Naive thymus-derived CD4-positive, alpha-beta T cell (primary cell): ENCODE measurements around the gene HDAC4. TPM values are rescaled to one million over a fixed set of nuclear protein-coding genes. Genes with fewer than 3 reads are reported as not detected.

ENCODE experiments used
- ATAC-seq: fragments of 150-1000 bp; cut with Tn5 transposase; 2 replicates; pipeline ENCODE4 v1.10.0; 2021; ENCODE audit warnings: mild to moderate bottlenecking, moderate library complexity
- CTCF ChIA-PET: fragments of 350-600 bp; sonication (Branson Sonifier 250); formaldehyde crosslinking; loops from one replicate; lab custom pipeline; 2021; ENCODE audit warnings: antibody characterized with exemption; lab: Charles Lee
- POLR2A ChIA-PET: fragments of 350-600 bp; sonication (Branson Sonifier 250); formaldehyde crosslinking; loops from one replicate; lab custom pipeline; 2021; ENCODE audit warnings: antibody characterized with exemption, inconsistent platforms; lab: Charles Lee
- DNase-seq, 9 donors: peaks; one replicate each; pipeline versions ENCODE4 v3.0.0 to v3.0.0-alpha.2; 2020 to 2022; ENCODE audit warnings: mixed read lengths in 1 of 9
- H3K27ac ChIP-seq: one replicate; pipeline ENCODE4 v1.7.0; 2013; ENCODE audit warnings: mild to moderate bottlenecking, low read depth, low read length, moderate library complexity
- H3K27me3 ChIP-seq, 2 donors: one replicate each; pipeline ENCODE4 v1.7.0; 2013; ENCODE audit warnings: low read length in 2 of 2, mild to moderate bottlenecking in 2 of 2, moderate library complexity in 2 of 2; ENCODE audit not compliant: control insufficient read depth in 2 of 2, insufficient read depth in 2 of 2
- H3K36me3 ChIP-seq, 3 experiments: 1 replicate in 2 of 3; 2 replicates in 1 of 3; pipeline ENCODE4 v1.7.0; 2013; ENCODE audit warnings: low read length in 3 of 3, mild to moderate bottlenecking in 3 of 3, moderate library complexity in 1 of 3; ENCODE audit not compliant: insufficient read depth in 3 of 3, control insufficient read depth in 2 of 3
- H3K4me1 ChIP-seq, 2 donors: one replicate each; pipeline ENCODE4 v1.7.0; 2013; ENCODE audit warnings: low read length in 2 of 2, mild to moderate bottlenecking in 2 of 2, moderate library complexity in 1 of 2; ENCODE audit not compliant: control insufficient read depth in 2 of 2, insufficient read depth in 2 of 2
- H3K4me3 ChIP-seq: 2 replicates; pipeline ENCODE4 v1.7.0; 2013; ENCODE audit warnings: mild to moderate bottlenecking, low read length
- H3K9me3 ChIP-seq, 3 experiments: 1 replicate in 2 of 3; 2 replicates in 1 of 3; pipeline ENCODE4 v1.7.0; 2013; ENCODE audit warnings: low read length in 3 of 3; ENCODE audit not compliant: control insufficient read depth in 2 of 3
- H3K27ac Mint-ChIP-seq, 9 donors: one replicate each; pipeline ENCODE4 v1.8.0; 2020 to 2022; ENCODE audit warnings: mixed read lengths in 9 of 9, mild to moderate bottlenecking in 8 of 9, moderate library complexity in 5 of 9, inconsistent platforms in 2 of 9
- H3K27me3 Mint-ChIP-seq, 5 donors: one replicate each; pipeline ENCODE4 v1.8.0; 2021 to 2022; ENCODE audit warnings: mixed read lengths in 5 of 5, mild to moderate bottlenecking in 1 of 5
- H3K36me3 Mint-ChIP-seq, 5 donors: one replicate each; pipeline ENCODE4 v1.8.0; 2020 to 2022; ENCODE audit warnings: mixed read lengths in 5 of 5, mild to moderate bottlenecking in 3 of 5, inconsistent platforms in 1 of 5
- H3K4me1 Mint-ChIP-seq, 7 donors: one replicate each; pipeline ENCODE4 v1.8.0; 2020 to 2022; ENCODE audit warnings: mixed read lengths in 7 of 7, mild to moderate bottlenecking in 3 of 7, inconsistent platforms in 1 of 7
- H3K4me3 Mint-ChIP-seq, 10 donors: one replicate each; pipeline ENCODE4 v1.8.0; 2020 to 2022; ENCODE audit warnings: mild to moderate bottlenecking in 10 of 10, mixed read lengths in 10 of 10, moderate library complexity in 6 of 10, inconsistent platforms in 2 of 10
- H3K9me3 Mint-ChIP-seq, 11 donors: one replicate each; pipeline ENCODE4 v1.8.0; 2020 to 2022; ENCODE audit warnings: mixed read lengths in 11 of 11, mild to moderate bottlenecking in 4 of 11, inconsistent platforms in 1 of 11, moderate library complexity in 1 of 11
- intact Hi-C, 2 donors: fragments of 100-400 bp; cut with micrococcal nuclease; formaldehyde crosslinking; loops; one replicate each; pipeline ENCODE4 v1.15.1; 2023
- polyA plus RNA-seq, 2 donors: library from polyadenylated mRNA; unstranded; fragments of 300-500 nt; fragmentation: Illumina TruSeq; gene quantifications; one replicate each; pipeline ENCODE4 v1.2.3, GENCODE V29; 2021
- total RNA-seq, 6 experiments: library from RNA in 5 of 6; stranded (reverse) in 5 of 6; gene quantifications; 1 replicate in 5 of 6; 2 replicates in 1 of 6; pipeline ENCODE4 v1.2.3 and lab custom pipeline; 2021 to 2026

Gene HDAC4
- total and polyA plus RNA-seq, 7 experiments from 2014 or later, result 7.4 to 101 (median 55.3) TPM

DNA sequence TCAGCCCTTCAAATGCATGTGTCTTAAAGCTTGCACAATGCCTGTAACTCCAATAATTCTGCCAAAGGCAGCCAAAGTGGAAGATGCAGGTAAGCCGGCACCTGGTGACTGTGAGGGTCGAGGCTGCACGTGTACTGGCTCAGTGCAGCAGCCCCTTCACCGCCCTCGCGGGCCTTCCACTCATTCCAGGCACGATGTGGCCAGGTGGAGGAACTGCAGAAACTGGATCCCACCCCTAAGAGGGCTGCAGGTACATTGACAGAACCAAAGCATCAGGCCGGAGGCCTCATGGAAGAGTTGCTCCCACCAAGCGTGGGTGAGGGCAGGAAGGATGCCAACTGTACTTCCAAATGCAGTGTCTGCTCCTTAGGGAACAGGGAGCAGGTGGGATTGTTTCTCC lies 253.4 kb downstream of the HDAC4 start:
- POLR2A ChIA-PET, result no interaction called here
- ATAC-seq (no peak), DNase-seq (no peak)
- H3K9me3 ChIP-seq, result peaks cover 0 to 22% (median 14%) of the 10 kb centered on the region in 3 experiments
- H3K4me1 Mint-ChIP-seq, result peaks cover 9 to 33% (median 21%) of the 10 kb centered on the region in 7 donors
- H3K4me1 ChIP-seq, result peaks cover 8 to 20% of the 10 kb centered on the region in 2 donors
- H3K4me3 Mint-ChIP-seq, result no peak overlapping the region
- no peaks in the 10 kb centered on the region for H3K27me3 ChIP-seq
- H3K27me3 Mint-ChIP-seq, result no peaks in the 10 kb centered on the region
- intact Hi-C loops, result loop anchor here in 1 of 2 donors (10.0 kb wide), 1 partner anchor 247 kb away; no protein-coding TSS in a partner anchor
- peaks cover 0 to 64% (median 3%) of the 10 kb centered on the region in 3 experiments for H3K36me3 ChIP-seq
- CTCF ChIA-PET, result interaction anchor here (0.6 kb wide), 1 partner anchor 12 kb away, joined by 3 read pairs; no protein-coding TSS in a partner anchor
- peaks cover 0 to 23% (median 9%) of the 10 kb centered on the region in 11 donors for H3K9me3 Mint-ChIP-seq
- peak overlapping the region in 2 of 9 donors; percentile 43 to 71 for H3K27ac Mint-ChIP-seq
- H3K36me3 Mint-ChIP-seq, result peaks cover 14 to 64% (median 43%) of the 10 kb centered on the region in 5 donors
- H3K4me3 ChIP-seq, result no peak overlapping the region
- no peak overlapping the region for H3K27ac ChIP-seq

DNA sequence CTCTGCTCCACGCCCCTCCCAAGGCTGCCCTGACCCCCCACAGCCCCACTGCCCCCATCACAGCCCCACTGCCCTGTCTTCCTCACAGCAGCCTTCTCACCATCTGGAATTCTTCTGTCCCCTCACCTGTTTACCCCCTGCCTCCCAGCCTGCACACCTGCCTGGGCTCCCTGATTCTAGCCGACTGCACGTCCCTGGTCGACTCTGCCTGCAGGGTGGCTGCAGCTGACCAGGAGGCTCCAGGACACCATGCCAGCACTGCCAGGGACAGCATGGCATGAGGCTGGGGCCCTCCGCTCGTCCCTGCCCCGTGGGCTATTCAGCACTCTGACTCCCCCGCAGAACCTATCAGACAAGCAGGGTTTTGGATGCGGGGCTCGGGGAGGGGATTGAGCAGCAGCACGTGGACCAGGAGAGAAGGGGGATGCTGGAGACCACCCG lies 254.1 kb downstream of the HDAC4 start:
- DNase-seq (no peak), ATAC-seq (no peak)
- H3K4me1 ChIP-seq, result peaks cover 8 to 19% of the 10 kb centered on the region in 2 donors
- H3K27me3 ChIP-seq, result no peaks in the 10 kb centered on the region
- H3K9me3 ChIP-seq, result peaks cover 0 to 22% (median 14%) of the 10 kb centered on the region in 3 experiments
- no peaks in the 10 kb centered on the region for H3K27me3 Mint-ChIP-seq
- no peak overlapping the region for H3K4me3 Mint-ChIP-seq
- H3K36me3 Mint-ChIP-seq, result peaks cover 14 to 63% (median 39%) of the 10 kb centered on the region in 5 donors
- ChIA-PET CTCF (interaction anchor here (0.6 kb wide), 1 partner anchor 11 kb away, joined by 3 read pairs; no protein-coding TSS in a partner anchor), POLR2A (no interaction called here)
- H3K36me3 ChIP-seq, result peaks cover 0 to 64% (median 3%) of the 10 kb centered on the region in 3 experiments
- no peak overlapping the region for H3K27ac ChIP-seq
- peaks cover 9 to 32% (median 21%) of the 10 kb centered on the region in 7 donors for H3K4me1 Mint-ChIP-seq
- H3K4me3 ChIP-seq, result no peak overlapping the region
- peaks cover 0 to 23% (median 9%) of the 10 kb centered on the region in 11 donors for H3K9me3 Mint-ChIP-seq
- peak overlapping the region in 1 of 9 donors; percentile 32 for H3K27ac Mint-ChIP-seq
- intact Hi-C loops, result loop anchor here in 1 of 2 donors (10.0 kb wide), 1 partner anchor 248 kb away; no protein-coding TSS in a partner anchor

DNA sequence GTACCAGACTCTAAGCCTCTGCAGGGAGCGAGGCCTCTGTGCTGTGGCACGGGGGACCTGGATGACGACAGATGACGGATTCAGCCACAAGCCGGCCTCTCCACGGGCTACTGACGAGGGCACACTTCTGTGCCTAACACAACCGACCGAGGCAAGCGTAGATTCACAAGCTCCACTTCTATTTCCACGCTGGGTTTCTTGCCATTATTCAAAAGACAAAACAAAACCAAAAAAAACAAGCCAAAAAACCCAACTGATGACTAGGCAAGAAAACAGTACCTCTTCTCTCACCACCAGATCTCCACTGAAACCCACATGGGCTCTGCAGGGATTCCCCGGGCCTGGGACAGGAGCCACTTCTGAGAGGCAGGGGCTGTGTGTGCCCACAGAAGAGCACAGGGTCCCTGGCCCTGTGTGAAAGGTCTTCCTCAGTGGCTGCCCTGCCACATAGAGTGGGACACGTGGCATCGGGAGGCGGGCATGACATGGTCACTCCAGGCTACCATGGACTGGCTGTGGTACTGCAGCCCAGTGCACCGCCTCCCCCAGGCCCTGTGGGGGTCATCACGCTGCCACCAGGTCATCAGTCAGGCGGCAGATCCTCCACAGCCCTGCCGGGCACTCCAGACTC lies 254.7 kb downstream of the HDAC4 start:
- peaks cover 4 to 12% of the 10 kb centered on the region in 2 donors for H3K4me1 ChIP-seq
- peaks cover 0 to 21% (median 9%) of the 10 kb centered on the region in 11 donors for H3K9me3 Mint-ChIP-seq
- H3K27me3 Mint-ChIP-seq, result no peaks in the 10 kb centered on the region
- peaks cover 0 to 67% (median 3%) of the 10 kb centered on the region in 3 experiments for H3K36me3 ChIP-seq
- no peak overlapping the region for H3K4me3 ChIP-seq
- H3K27ac ChIP-seq, result no peak overlapping the region
- H3K4me1 Mint-ChIP-seq, result peaks cover 8 to 29% (median 15%) of the 10 kb centered on the region in 7 donors
- POLR2A ChIA-PET, result no interaction called here
- H3K27ac Mint-ChIP-seq, result peak overlapping the region in 3 of 9 donors; percentile 20 to 47 (median 38)
- intact Hi-C loops, result loop anchor here in 1 of 2 donors (10.0 kb wide), 1 partner anchor 249 kb away; no protein-coding TSS in a partner anchor
- DNase-seq, result no peak
- no peaks in the 10 kb centered on the region for H3K27me3 ChIP-seq
- ATAC-seq, result no peak
- CTCF ChIA-PET, result no interaction called here
- no peak overlapping the region for H3K4me3 Mint-ChIP-seq
- H3K9me3 ChIP-seq, result peaks cover 0 to 17% (median 11%) of the 10 kb centered on the region in 3 experiments
- peaks cover 14 to 65% (median 38%) of the 10 kb centered on the region in 5 donors for H3K36me3 Mint-ChIP-seq

DNA sequence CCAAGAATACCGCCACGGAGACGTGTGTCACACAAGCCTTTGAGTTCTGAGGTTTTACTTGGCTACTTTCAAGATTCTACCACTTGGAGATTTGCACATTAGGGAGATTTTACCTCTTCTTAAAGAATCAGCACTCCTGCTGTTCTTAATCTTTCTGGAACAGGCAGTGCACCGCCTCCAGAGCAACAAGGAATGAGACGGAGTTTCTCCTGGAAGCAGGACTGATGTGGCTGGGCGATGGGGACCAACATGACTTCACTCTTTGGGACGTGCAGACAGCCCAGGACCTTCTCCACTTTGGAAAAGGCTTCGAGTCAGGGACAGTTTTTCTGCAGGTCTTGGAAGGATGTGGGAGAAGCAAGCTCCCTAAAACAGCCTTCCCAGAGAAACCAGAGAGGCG lies 255.2 kb downstream of the HDAC4 start:
- ATAC-seq, result no peak
- peaks cover 0 to 16% (median 6%) of the 10 kb centered on the region in 11 donors for H3K9me3 Mint-ChIP-seq
- no peak overlapping the region for H3K4me3 Mint-ChIP-seq
- Histone ChIP-seq H3K36me3 (peaks cover 0 to 72% (median 3%) of the 10 kb centered on the region in 3 experiments), H3K27me3 (no peaks in the 10 kb centered on the region), H3K9me3 (peaks cover 0 to 12% (median 5%) of the 10 kb centered on the region in 3 experiments), H3K4me1 (peaks cover 0 to 9% of the 10 kb centered on the region in 2 donors), H3K27ac (no peak overlapping the region), H3K4me3 (no peak overlapping the region)
- intact Hi-C loops, result loop anchor here in 1 of 2 donors (10.0 kb wide), 1 partner anchor 249 kb away; no protein-coding TSS in a partner anchor
- no peaks in the 10 kb centered on the region for H3K27me3 Mint-ChIP-seq
- no peak for DNase-seq
- H3K36me3 Mint-ChIP-seq, result peaks cover 11 to 61% (median 34%) of the 10 kb centered on the region in 5 donors
- peaks cover 4 to 24% (median 10%) of the 10 kb centered on the region in 7 donors for H3K4me1 Mint-ChIP-seq
- CTCF ChIA-PET, result no interaction called here
- POLR2A ChIA-PET, result no interaction called here
- H3K27ac Mint-ChIP-seq, result peak overlapping the region in 1 of 9 donors; percentile 47

DNA sequence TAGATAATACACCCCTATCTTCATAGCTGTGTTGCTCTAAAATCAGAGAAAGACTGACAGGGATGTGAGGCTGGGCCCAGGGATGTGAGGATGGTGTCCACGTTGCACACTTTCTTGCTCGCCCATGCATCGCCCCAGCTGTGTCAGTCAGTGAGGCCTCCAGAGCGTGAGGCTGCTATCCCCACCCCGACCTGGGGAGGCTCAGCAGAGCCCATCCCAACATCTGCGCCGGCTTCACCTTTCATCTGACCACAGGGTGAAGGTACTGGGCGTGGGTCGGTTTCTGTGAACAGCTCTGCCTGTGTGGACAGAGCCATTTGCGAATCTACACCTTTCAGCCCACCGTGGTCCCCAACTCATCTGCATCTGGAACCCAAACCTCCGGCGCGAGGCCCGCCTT lies 255.7 kb downstream of the HDAC4 start:
- intact Hi-C loops, result loop anchor here in 1 of 2 donors (10.0 kb wide), 1 partner anchor 250 kb away; no protein-coding TSS in a partner anchor
- ChIA-PET POLR2A (interaction anchor here (0.8 to 1.1 kb wide), 2 partner anchors 122 to 129 kb away, joined by 3 to 5 read pairs; no protein-coding TSS in a partner anchor), CTCF (interaction anchor here (3.1 kb wide), 1 partner anchor 122 kb away, joined by 18 read pairs; no protein-coding TSS in a partner anchor)
- H3K27ac Mint-ChIP-seq, result no peak overlapping the region
- Histone ChIP-seq H3K27ac (no peak overlapping the region), H3K9me3 (peaks cover 0 to 7% (median under 1%) of the 10 kb centered on the region in 3 experiments), H3K4me3 (no peak overlapping the region), H3K36me3 (peaks cover 0 to 77% (median 3%) of the 10 kb centered on the region in 3 experiments), H3K4me1 (peaks cover 0 to 8% of the 10 kb centered on the region in 2 donors), H3K27me3 (no peaks in the 10 kb centered on the region)
- H3K4me3 Mint-ChIP-seq, result no peak overlapping the region
- H3K4me1 Mint-ChIP-seq, result peaks cover 2 to 20% (median 5%) of the 10 kb centered on the region in 7 donors
- peaks cover 0 to 11% (median 2%) of the 10 kb centered on the region in 11 donors for H3K9me3 Mint-ChIP-seq
- peaks cover 7 to 58% (median 30%) of the 10 kb centered on the region in 5 donors for H3K36me3 Mint-ChIP-seq
- ATAC-seq, result no peak
- H3K27me3 Mint-ChIP-seq, result no peaks in the 10 kb centered on the region
- DNase-seq, result no peak

DNA sequence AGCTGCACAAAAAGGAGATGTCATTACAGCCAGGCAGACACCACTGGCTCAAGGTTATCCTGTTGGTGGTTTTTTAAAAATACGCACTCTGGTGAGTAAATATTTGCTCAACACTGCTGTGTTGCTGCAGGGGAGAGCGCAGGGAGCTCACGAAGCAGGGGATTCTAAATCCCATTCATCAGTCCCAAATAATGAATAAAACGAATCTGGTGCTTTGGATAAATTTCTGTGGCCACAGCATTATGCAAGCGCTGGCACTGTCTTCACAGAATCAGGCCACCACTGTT lies 256.2 kb downstream of the HDAC4 start:
- ATAC-seq (no peak), DNase-seq (no peak)
- peaks cover 0 to 81% (median 3%) of the 10 kb centered on the region in 3 experiments for H3K36me3 ChIP-seq
- H3K9me3 ChIP-seq, result peaks cover 0 to 3% (median 0%) of the 10 kb centered on the region in 3 experiments
- Mint-ChIP-seq H3K9me3 (peaks cover 0 to 7% (median 0%) of the 10 kb centered on the region in 11 donors), H3K36me3 (peaks cover 6 to 59% (median 28%) of the 10 kb centered on the region in 5 donors), H3K4me3 (no peak overlapping the region), H3K4me1 (peaks cover 0 to 18% (median 3%) of the 10 kb centered on the region in 7 donors), H3K27me3 (no peaks in the 10 kb centered on the region), H3K27ac (no peak overlapping the region)
- CTCF ChIA-PET, result interaction anchor here (0.9 to 3.1 kb wide), 2 partner anchors 122 to 252 kb away, joined by 3 to 18 read pairs; no protein-coding TSS in a partner anchor
- H3K4me3 ChIP-seq, result no peak overlapping the region
- intact Hi-C loops, result loop anchor here (1.0 to 10.0 kb wide), 4 partner anchors 121 to 253 kb away; no protein-coding TSS in a partner anchor
- no peak overlapping the region for H3K27ac ChIP-seq
- POLR2A ChIA-PET, result interaction anchor here (0.8 to 1.1 kb wide), 3 partner anchors 70 to 129 kb away, joined by 3 to 5 read pairs (median 3); no protein-coding TSS in a partner anchor
- H3K27me3 ChIP-seq, result no peaks in the 10 kb centered on the region
- H3K4me1 ChIP-seq, result peaks cover 0 to 4% of the 10 kb centered on the region in 2 donors
